Nephron (organoid): ENCODE results near the gene NCBP2.

Experiments used
- H3K27ac Mint-ChIP-seq, 3 experiments: 2 replicates each; pipeline ENCODE4 v1.8.0; 2020; ENCODE audit warnings: mixed read lengths in 3 of 3, mild to moderate bottlenecking in 2 of 3, moderate library complexity in 1 of 3
- H3K27me3 Mint-ChIP-seq: 2 replicates; pipeline ENCODE4 v1.8.0; 2021; ENCODE audit warnings: low read depth, mild to moderate bottlenecking, moderate library complexity, mixed read lengths
- H3K36me3 Mint-ChIP-seq: 2 replicates; pipeline ENCODE4 v1.8.0; 2020; ENCODE audit warnings: low read depth, mixed read lengths
- H3K4me1 Mint-ChIP-seq: 2 replicates; pipeline ENCODE4 v1.8.0; 2020; ENCODE audit warnings: mixed read lengths
- H3K4me3 Mint-ChIP-seq, 3 experiments: 2 replicates each; pipeline ENCODE4 v1.8.0; 2020; ENCODE audit warnings: mild to moderate bottlenecking in 3 of 3, mixed read lengths in 3 of 3, moderate library complexity in 2 of 3
- H3K9me3 Mint-ChIP-seq: 2 replicates; pipeline ENCODE4 v1.8.0; 2020; ENCODE audit warnings: mixed read lengths
- CTCF ChIP-seq, 3 experiments: fragments of 200-600 bp; sonication (generic); IDR thresholded peaks; one replicate each; pipeline ENCODE4 v1.5.0; 2021; ENCODE audit warnings: antibody characterized with exemption in 3 of 3; ENCODE audit not compliant: unreplicated experiment in 3 of 3

The NCBP2 gene

GRCh38 chr3:196987022-196987421, 44.7 kb upstream of the NCBP2 start:
- no peak overlapping the region for H3K4me3 Mint-ChIP-seq
- no peak for TF ChIP-seq CTCF (IDR thresholded peaks at IDR 0.05; ENCODE audit: unreplicated experiment in 3 of 3)
- no peaks in the 10 kb centered on the region for H3K36me3 Mint-ChIP-seq
- no peaks in the 10 kb centered on the region for H3K4me1 Mint-ChIP-seq
- peaks cover 7% of the 10 kb centered on the region for H3K9me3 Mint-ChIP-seq
- no peaks in the 10 kb centered on the region for H3K27me3 Mint-ChIP-seq
- no peak overlapping the region for H3K27ac Mint-ChIP-seq

- no peak for TF ChIP-seq CTCF (IDR thresholded peaks at IDR 0.05; ENCODE audit: unreplicated experiment in 3 of 3)
- peaks cover 11% of the 10 kb centered on the region for H3K9me3 Mint-ChIP-seq
- H3K4me1 Mint-ChIP-seq, result no peaks in the 10 kb centered on the region
- H3K27ac Mint-ChIP-seq, result no peak overlapping the region
- H3K36me3 Mint-ChIP-seq, result peaks cover 5% of the 10 kb centered on the region
- H3K27me3 Mint-ChIP-seq, result no peaks in the 10 kb centered on the region
- H3K4me3 Mint-ChIP-seq, result no peak overlapping the region
These were observed 43.9 kb upstream of the NCBP2 start for GRCh38 chr3:196985954-196986885.

GRCh38 chr3:196985298-196985697, 43.0 kb upstream of the NCBP2 start:
- no peak overlapping the region for H3K27ac Mint-ChIP-seq
- no peak for TF ChIP-seq CTCF (IDR thresholded peaks at IDR 0.05; ENCODE audit: unreplicated experiment in 3 of 3)
- H3K9me3 Mint-ChIP-seq, result peaks cover 14% of the 10 kb centered on the region
- H3K4me3 Mint-ChIP-seq, result no peak overlapping the region
- no peaks in the 10 kb centered on the region for H3K4me1 Mint-ChIP-seq
- H3K27me3 Mint-ChIP-seq, result no peaks in the 10 kb centered on the region
- peaks cover 5% of the 10 kb centered on the region for H3K36me3 Mint-ChIP-seq

- Mint-ChIP-seq H3K9me3 (peaks cover 14% of the 10 kb centered on the region), H3K4me3 (no peak overlapping the region), H3K27me3 (peaks cover 7% of the 10 kb centered on the region), H3K36me3 (peaks cover 5% of the 10 kb centered on the region), H3K27ac (no peak overlapping the region), H3K4me1 (no peaks in the 10 kb centered on the region)
- TF ChIP-seq CTCF (IDR thresholded peaks at IDR 0.05; ENCODE audit: unreplicated experiment in 3 of 3), result no peak
These were observed 40.9 kb upstream of the NCBP2 start for GRCh38 chr3:196983186-196983585.

GRCh38 chr3:196981657-196982056, 39.3 kb upstream of the NCBP2 start:
- no peaks in the 10 kb centered on the region for H3K4me1 Mint-ChIP-seq
- H3K36me3 Mint-ChIP-seq, result peaks cover 5% of the 10 kb centered on the region
- TF ChIP-seq CTCF (IDR thresholded peaks at IDR 0.05; ENCODE audit: unreplicated experiment in 3 of 3), result no peak
- peaks cover 8% of the 10 kb centered on the region for H3K27me3 Mint-ChIP-seq
- no peak overlapping the region for H3K27ac Mint-ChIP-seq
- no peak overlapping the region for H3K4me3 Mint-ChIP-seq
- H3K9me3 Mint-ChIP-seq, result peaks cover 14% of the 10 kb centered on the region

- Mint-ChIP-seq H3K4me1 (no peaks in the 10 kb centered on the region), H3K36me3 (peaks cover 5% of the 10 kb centered on the region), H3K9me3 (peaks cover 14% of the 10 kb centered on the region), H3K27ac (no peak overlapping the region), H3K27me3 (peaks cover 8% of the 10 kb centered on the region), H3K4me3 (no peak overlapping the region)
- TF ChIP-seq CTCF (IDR thresholded peaks at IDR 0.05; ENCODE audit: unreplicated experiment in 3 of 3), result no peak
These were observed 37.2 kb upstream of the NCBP2 start for GRCh38 chr3:196979545-196979944.
